Endothelial cell of umbilical vein (primary cell): ENCODE results near the gene MTFP1. TPM values are rescaled to one million over a fixed set of nuclear protein-coding genes. Genes with fewer than 3 reads are reported as not detected.

Experiments used
- BruUV-seq: library from RNA; stranded (reverse); fragments of 400-500 nt; replicated peaks from 2 replicates; lab custom pipeline; 2021; lab: Mats Ljungman, UMichigan
- CTCF ChIA-PET: fragments of 300-600, 350-600 bp; sonication (Branson Sonifier 250); formaldehyde crosslinking; loops from one replicate; lab custom pipeline; 2021; ENCODE audit warnings: antibody characterized with exemption, inconsistent platforms; lab: Charles Lee
- POLR2A ChIA-PET: fragments of 300-600, 350-600 bp; sonication (Branson Sonifier 250); formaldehyde crosslinking; loops from one replicate; lab custom pipeline; 2021; ENCODE audit warnings: antibody characterized with exemption, inconsistent platforms; lab: Charles Lee
- DNase-seq: peaks from one replicate; pipeline ENCODE4 v3.0.0-alpha.2; 2011; ENCODE audit warnings: low read depth, low spot score
- FAIRE-seq: peaks from 2 replicates; lab custom pipeline; 2011; peaks lifted over from hg19 to GRCh38; lab: Jason Lieb, UNC
- H2AFZ ChIP-seq: 2 replicates; pipeline ENCODE4 v1.6.0; 2012; ENCODE audit warnings: low read depth, low read length, control low read depth, inconsistent platforms
- H3K27ac ChIP-seq: 2 replicates; pipeline ENCODE4 v1.5.1; 2011; ENCODE audit warnings: low read depth, mild to moderate bottlenecking, control low read depth, low read length, moderate library complexity; ENCODE audit not compliant: insufficient read depth
- H3K27me3 ChIP-seq, 2 experiments: 2 replicates each; pipeline versions ENCODE4 v1.6.0 to v1.6.1; 2011; ENCODE audit warnings: low read length in 2 of 2, mixed read lengths in 1 of 2; ENCODE audit not compliant: control insufficient read depth in 2 of 2, insufficient read depth in 2 of 2
- H3K36me3 ChIP-seq, 2 experiments: 2 replicates in 1 of 2; 3 replicates in 1 of 2; pipeline ENCODE4 v1.5.1; 2011; ENCODE audit warnings: low read length in 2 of 2, mild to moderate bottlenecking in 1 of 2, moderate library complexity in 1 of 2; ENCODE audit not compliant: control insufficient read depth in 2 of 2, insufficient read depth in 2 of 2; ENCODE audit errors: extremely low read depth in 1 of 2
- H3K4me1 ChIP-seq: 3 replicates; pipeline ENCODE4 v1.5.1; 2011; ENCODE audit warnings: mild to moderate bottlenecking, low read length; ENCODE audit not compliant: control insufficient read depth, insufficient read depth; ENCODE audit errors: extremely low read depth
- H3K4me2 ChIP-seq: 2 replicates; pipeline ENCODE4 v1.6.1; 2011; ENCODE audit warnings: low read length, control low read depth, mixed read lengths; ENCODE audit not compliant: insufficient read depth
- H3K4me3 ChIP-seq, 3 experiments: fragments of 200-600 bp in 1 of 3; sonication (generic), shearing (Covaris generic) in 1 of 3; replicated peaks in 1 of 3; 2 replicates each; pipeline ENCODE4 v1.5.1; 2011 to 2016; ENCODE audit warnings: control low read depth in 3 of 3, low read length in 3 of 3, mild to moderate bottlenecking in 2 of 3, inconsistent platforms in 1 of 3, low read depth in 1 of 3, moderate library complexity in 1 of 3; ENCODE audit not compliant: insufficient read depth in 1 of 3
- H3K79me2 ChIP-seq: 2 replicates; pipeline ENCODE4 v1.6.0; 2012; ENCODE audit warnings: low read length, inconsistent platforms; ENCODE audit not compliant: control insufficient read depth, insufficient read depth
- H3K9ac ChIP-seq: replicated peaks from 2 replicates; pipeline ENCODE3; 2011; ENCODE audit warnings: low read length, control low read depth; ENCODE audit not compliant: insufficient read depth; ENCODE audit errors: extremely low read depth
- H3K9me1 ChIP-seq: replicated peaks from 3 replicates; pipeline ENCODE4 v1.6.0; 2011; ENCODE audit warnings: mild to moderate bottlenecking, low read length; ENCODE audit not compliant: control insufficient read depth, insufficient read depth; ENCODE audit errors: extremely low read depth
- H3K9me3 ChIP-seq: replicated peaks from 2 replicates; pipeline ENCODE4 v1.5.1; 2012; ENCODE audit warnings: low read length, inconsistent platforms; ENCODE audit not compliant: control insufficient read depth, insufficient read depth
- H4K20me1 ChIP-seq: replicated peaks from 2 replicates; pipeline ENCODE3; 2011; ENCODE audit warnings: mild to moderate bottlenecking, low read length; ENCODE audit not compliant: control insufficient read depth, insufficient read depth; ENCODE audit errors: extremely low read depth
- EZH2 ChIP-seq: IDR thresholded peaks from 2 replicates; pipeline ENCODE4 v1.6.1; 2012; ENCODE audit warnings: borderline replicate concordance, low read depth, mild to moderate bottlenecking, moderate library complexity, low read length, inconsistent platforms; ENCODE audit not compliant: severe bottlenecking
- GATA2 ChIP-seq: IDR thresholded peaks from 2 replicates; pipeline ENCODE4 v1.7.0; 2011; ENCODE audit warnings: low read depth, mild to moderate bottlenecking, moderate library complexity, mixed read lengths, low read length; ENCODE audit not compliant: insufficient read length, insufficient read depth
- JUN ChIP-seq: IDR thresholded peaks from 2 replicates; pipeline ENCODE4 v1.6.1; 2011; ENCODE audit warnings: borderline replicate concordance, low read depth; ENCODE audit not compliant: insufficient read length, insufficient read depth
- MYC ChIP-seq: IDR thresholded peaks from one replicate; pipeline ENCODE4 v1.6.1; 2011; ENCODE audit warnings: mild to moderate bottlenecking, low read depth, low read length
- POLR2A ChIP-seq: IDR thresholded peaks from 2 replicates; pipeline ENCODE4 v1.6.1; 2012; ENCODE audit warnings: low read depth, mild to moderate bottlenecking, control low read depth, low read length
- dilution Hi-C: fragments of 300-500 bp; cut with MboI; formaldehyde crosslinking; loops from one replicate; pipeline ENCODE4 v1.15.0; 2019; ENCODE audit warnings: low sequenced_read_pairs; ENCODE audit not compliant: extremely low pct_ligation_motif_present
- intact Hi-C: fragments of 100-400 bp; cut with micrococcal nuclease; formaldehyde crosslinking; loops from one replicate; pipeline ENCODE4 v1.10.0; 2022
- polyA plus RNA-seq, 4 experiments: library from polyadenylated mRNA; depleted of rRNA in 3 of 4; stranded (reverse) in 3 of 4; unstranded in 1 of 4; fragments of >200 nt; gene quantifications; 2 replicates each; pipeline versions ENCODE4 v1.2.1 to v1.2.3, GENCODE V29; 2011 to 2012; ENCODE audit warnings: missing spikeins in 1 of 4
- total RNA-seq: library from RNA; stranded (reverse); gene quantifications from 2 replicates; pipeline ENCODE4 v1.2.3, GENCODE V29; 2021
- TF ChIP-seq, protein P1 (sequence below), 2 donors: IDR thresholded peaks; 1 replicate in 1 of 2; 2 replicates in 1 of 2; pipeline ENCODE4 v1.5.1; 2011; ENCODE audit warnings: low read length in 2 of 2, mild to moderate bottlenecking in 2 of 2, moderate library complexity in 2 of 2, control low read depth in 1 of 2, inconsistent platforms in 1 of 2, low read depth in 1 of 2; ENCODE audit not compliant: insufficient read depth in 1 of 2; ENCODE audit errors: extremely low read depth in 1 of 2
- TF ChIP-seq, protein P2 (sequence below): IDR thresholded peaks from 2 replicates; pipeline ENCODE4 v1.6.1; 2011; ENCODE audit not compliant: insufficient read depth, insufficient read length

The MTFP1 gene
- total and polyA plus RNA-seq, 2 donors (not counting 3 experiments of a cell fraction or from before 2014, with no cell fraction given): 30.3 to 41.9 TPM

- dilution Hi-C loops (no loop called here), intact Hi-C loops (no loop called here)
- H3K9me1 ChIP-seq: no peaks in the 10 kb centered on the region
- H3K4me2 ChIP-seq: no peak overlapping the region
- BruUV-seq: no TSS peak
- no peaks in the 10 kb centered on the region for H4K20me1 ChIP-seq
- peaks cover 1% of the 10 kb centered on the region for H3K4me1 ChIP-seq
- DNase-seq (no peak), FAIRE-seq (peak; percentile 42)
- POLR2A ChIA-PET: interaction anchor here (0.7 kb wide), 2 partner anchors 15 to 17 kb away, joined by 3 to 6 read pairs; no protein-coding TSS in a partner anchor
- no peak overlapping the region for H3K4me3 ChIP-seq
- H3K36me3 ChIP-seq: peaks cover 13 to 53% of the 10 kb centered on the region in 2 experiments
- no peaks in the 10 kb centered on the region for H3K27me3 ChIP-seq
- no peak for TF ChIP-seq JUN
- TF ChIP-seq GATA2: no peak
- TF ChIP-seq, protein P1, sequence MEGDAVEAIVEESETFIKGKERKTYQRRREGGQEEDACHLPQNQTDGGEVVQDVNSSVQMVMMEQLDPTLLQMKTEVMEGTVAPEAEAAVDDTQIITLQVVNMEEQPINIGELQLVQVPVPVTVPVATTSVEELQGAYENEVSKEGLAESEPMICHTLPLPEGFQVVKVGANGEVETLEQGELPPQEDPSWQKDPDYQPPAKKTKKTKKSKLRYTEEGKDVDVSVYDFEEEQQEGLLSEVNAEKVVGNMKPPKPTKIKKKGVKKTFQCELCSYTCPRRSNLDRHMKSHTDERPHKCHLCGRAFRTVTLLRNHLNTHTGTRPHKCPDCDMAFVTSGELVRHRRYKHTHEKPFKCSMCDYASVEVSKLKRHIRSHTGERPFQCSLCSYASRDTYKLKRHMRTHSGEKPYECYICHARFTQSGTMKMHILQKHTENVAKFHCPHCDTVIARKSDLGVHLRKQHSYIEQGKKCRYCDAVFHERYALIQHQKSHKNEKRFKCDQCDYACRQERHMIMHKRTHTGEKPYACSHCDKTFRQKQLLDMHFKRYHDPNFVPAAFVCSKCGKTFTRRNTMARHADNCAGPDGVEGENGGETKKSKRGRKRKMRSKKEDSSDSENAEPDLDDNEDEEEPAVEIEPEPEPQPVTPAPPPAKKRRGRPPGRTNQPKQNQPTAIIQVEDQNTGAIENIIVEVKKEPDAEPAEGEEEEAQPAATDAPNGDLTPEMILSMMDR (IDR thresholded peaks at IDR 0.05; ENCODE audit: extremely low read depth in 1 of 2, insufficient read depth in 1 of 2, low read depth in 1 of 2, low read length in 2 of 2): no peak
- no peak for TF ChIP-seq MYC
- no peak for TF ChIP-seq POLR2A
- TF ChIP-seq EZH2: no peak
- TF ChIP-seq, protein P2, sequence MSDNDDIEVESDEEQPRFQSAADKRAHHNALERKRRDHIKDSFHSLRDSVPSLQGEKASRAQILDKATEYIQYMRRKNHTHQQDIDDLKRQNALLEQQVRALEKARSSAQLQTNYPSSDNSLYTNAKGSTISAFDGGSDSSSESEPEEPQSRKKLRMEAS: no peak
- H3K9ac ChIP-seq: no peak overlapping the region
- CTCF ChIA-PET: interaction anchor here (0.7 to 4.0 kb wide), 4 partner anchors 11 to 192 kb away, joined by 3 to 21 read pairs (median 8); partner anchors contain the start of gene MTFP1
- no peaks in the 10 kb centered on the region for H3K79me2 ChIP-seq
- no peak overlapping the region for H3K27ac ChIP-seq
- H2AFZ ChIP-seq: no peak overlapping the region
- H3K9me3 ChIP-seq: no peaks in the 10 kb centered on the region
Observed at GRCh38 chr22:30413745-30414524, 11.6 kb upstream of the MTFP1 start.
